ENCODE data around the gene CDR2. TPM values are rescaled to one million over a fixed set of nuclear protein-coding genes. Genes with fewer than 3 reads are reported as not detected.
A peak's percentile ranks its signal among the peaks of the same experiment; 100 is the strongest.

Gene CDR2
- total and polyA plus RNA-seq, 2 of the 13 experiments (the other 11 are each of a cell fraction or from before 2014, with no cell fraction given): 59.0 to 78.9 TPM

DNA sequence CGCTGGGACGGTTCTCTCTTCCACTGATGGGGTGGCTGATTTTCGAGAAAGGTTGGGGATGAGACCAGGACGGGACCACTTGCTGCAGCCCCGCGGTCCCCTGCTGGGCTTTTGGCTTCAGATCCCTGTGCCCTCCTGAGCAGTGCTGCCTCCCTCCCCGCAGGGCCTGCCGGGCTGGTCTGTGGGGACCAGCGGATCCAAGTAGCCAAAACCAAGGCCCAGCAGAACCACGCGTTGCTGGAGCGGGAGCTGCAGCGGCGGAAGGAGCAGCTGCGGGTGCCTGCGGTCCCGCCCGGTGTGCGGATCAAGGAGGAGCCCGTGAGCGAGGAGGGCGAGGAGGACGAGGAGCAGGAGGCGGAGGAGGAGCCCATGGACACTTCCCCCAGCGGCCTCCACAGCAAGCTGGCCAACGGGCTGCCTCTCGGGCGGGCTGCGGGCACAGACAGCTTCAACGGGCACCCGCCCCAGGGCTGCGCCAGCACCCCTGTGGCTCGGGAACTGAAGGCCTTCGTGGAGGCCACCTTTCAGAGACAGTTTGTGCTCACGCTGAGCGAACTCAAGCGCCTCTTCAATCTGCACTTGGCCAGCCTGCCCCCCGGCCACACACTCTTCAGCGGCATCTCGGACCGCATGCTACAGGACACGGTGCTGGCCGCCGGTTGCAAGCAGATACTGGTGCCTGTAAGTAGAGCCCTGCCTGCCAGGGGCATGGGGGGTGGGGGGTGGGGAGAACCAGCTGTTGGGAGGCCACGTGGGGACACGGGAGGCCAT lies 48.6 kb downstream of the CDR2 start (continued):
- TF ChIP-seq ZNF713 (CRISPR knock-in tag; IDR thresholded peaks at IDR 0.05) (no peak), AGO2 (optimal IDR thresholded peaks at IDR 0.05; ENCODE audit: low read depth, low read length) (peak; percentile 94), FOXA1 (IDR thresholded peaks at IDR 0.05) (no peak), FOXA1 (CRISPR knock-in tag; IDR thresholded peaks at IDR 0.05) (no peak), RNF219 (CRISPR knock-in tag; IDR thresholded peaks at IDR 0.05) (no peak), ZNF724P (CRISPR knock-in tag; IDR thresholded peaks at IDR 0.05; ENCODE audit: borderline replicate concordance) (no peak), RELA (CRISPR knock-in tag; IDR thresholded peaks at IDR 0.05) (no peak), ZBTB38 (CRISPR knock-in tag; IDR thresholded peaks at IDR 0.05) (peak; percentile 47; the same call in 1 of the 2 replicates), FOXC1 (CRISPR knock-in tag; IDR thresholded peaks at IDR 0.05; ENCODE audit: borderline replicate concordance) (no peak), POLR2G (IDR thresholded peaks at IDR 0.05; ENCODE audit: low read depth, low read length) (peak; percentile 20; the same call in 1 of the 2 replicates), RBFOX2 (IDR thresholded peaks at IDR 0.05; ENCODE audit: low read depth, low read length) (peak; percentile 72), AGO1 (IDR thresholded peaks at IDR 0.05; ENCODE audit: low read depth, low read length, poor library complexity, severe bottlenecking) (peak; percentile 72), GLI4 (CRISPR knock-in tag; IDR thresholded peaks at IDR 0.05; ENCODE audit: borderline replicate concordance) (no peak), POGZ (CRISPR knock-in tag; IDR thresholded peaks at IDR 0.05) (no peak), CENPX (CRISPR knock-in tag; IDR thresholded peaks at IDR 0.05) (no peak), SALL1 (CRISPR knock-in tag; IDR thresholded peaks at IDR 0.05) (no peak), CEBPB (IDR thresholded peaks at IDR 0.05; ENCODE audit: borderline replicate concordance, low read depth, low read length) (no peak), RFXAP (CRISPR knock-in tag; IDR thresholded peaks at IDR 0.05; ENCODE audit: borderline replicate concordance) (no peak), ZNF768 (CRISPR knock-in tag; IDR thresholded peaks at IDR 0.05) (0 out of 2 replicates have a peak, but pooled peaks have one; percentile 9), ZNF263 (CRISPR knock-in tag; IDR thresholded peaks at IDR 0.05) (no peak), THAP11 (CRISPR knock-in tag; IDR thresholded peaks at IDR 0.05) (no peak), BRD4 (CRISPR knock-in tag; IDR thresholded peaks at IDR 0.05) (no peak), TOE1 (CRISPR knock-in tag; IDR thresholded peaks at IDR 0.05) (no peak), ZKSCAN8 (CRISPR knock-in tag; IDR thresholded peaks at IDR 0.05; ENCODE audit: borderline replicate concordance) (no peak)
- TF ChIP-seq, protein P1, sequence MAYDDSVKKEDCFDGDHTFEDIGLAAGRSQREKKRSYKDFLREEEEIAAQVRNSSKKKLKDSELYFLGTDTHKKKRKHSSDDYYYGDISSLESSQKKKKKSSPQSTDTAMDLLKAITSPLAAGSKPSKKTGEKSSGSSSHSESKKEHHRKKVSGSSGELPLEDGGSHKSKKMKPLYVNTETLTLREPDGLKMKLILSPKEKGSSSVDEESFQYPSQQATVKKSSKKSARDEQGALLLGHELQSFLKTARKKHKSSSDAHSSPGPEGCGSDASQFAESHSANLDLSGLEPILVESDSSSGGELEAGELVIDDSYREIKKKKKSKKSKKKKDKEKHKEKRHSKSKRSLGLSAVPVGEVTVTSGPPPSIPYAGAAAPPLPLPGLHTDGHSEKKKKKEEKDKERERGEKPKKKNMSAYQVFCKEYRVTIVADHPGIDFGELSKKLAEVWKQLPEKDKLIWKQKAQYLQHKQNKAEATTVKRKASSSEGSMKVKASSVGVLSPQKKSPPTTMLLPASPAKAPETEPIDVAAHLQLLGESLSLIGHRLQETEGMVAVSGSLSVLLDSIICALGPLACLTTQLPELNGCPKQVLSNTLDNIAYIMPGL (CRISPR knock-in tag; IDR thresholded peaks at IDR 0.05; ENCODE audit: borderline replicate concordance in 1 of 2, low read depth in 1 of 2): no peak
- TF ChIP-seq, protein P2, sequence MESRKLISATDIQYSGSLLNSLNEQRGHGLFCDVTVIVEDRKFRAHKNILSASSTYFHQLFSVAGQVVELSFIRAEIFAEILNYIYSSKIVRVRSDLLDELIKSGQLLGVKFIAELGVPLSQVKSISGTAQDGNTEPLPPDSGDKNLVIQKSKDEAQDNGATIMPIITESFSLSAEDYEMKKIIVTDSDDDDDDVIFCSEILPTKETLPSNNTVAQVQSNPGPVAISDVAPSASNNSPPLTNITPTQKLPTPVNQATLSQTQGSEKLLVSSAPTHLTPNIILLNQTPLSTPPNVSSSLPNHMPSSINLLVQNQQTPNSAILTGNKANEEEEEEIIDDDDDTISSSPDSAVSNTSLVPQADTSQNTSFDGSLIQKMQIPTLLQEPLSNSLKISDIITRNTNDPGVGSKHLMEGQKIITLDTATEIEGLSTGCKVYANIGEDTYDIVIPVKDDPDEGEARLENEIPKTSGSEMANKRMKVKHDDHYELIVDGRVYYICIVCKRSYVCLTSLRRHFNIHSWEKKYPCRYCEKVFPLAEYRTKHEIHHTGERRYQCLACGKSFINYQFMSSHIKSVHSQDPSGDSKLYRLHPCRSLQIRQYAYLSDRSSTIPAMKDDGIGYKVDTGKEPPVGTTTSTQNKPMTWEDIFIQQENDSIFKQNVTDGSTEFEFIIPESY (CRISPR knock-in tag; IDR thresholded peaks at IDR 0.05): no peak

Data from HepG2 (cell line).